Measurements from ENCODE around the gene KCNJ13. TPM values are rescaled to one million over a fixed set of nuclear protein-coding genes. Genes with fewer than 3 reads are reported as not detected.

The KCNJ13 gene
- not detected for total RNA-seq
- not detected for polyA plus RNA-seq
- long read RNA-seq, donor 1 = 0 reads
- long read RNA-seq, donor 2, partial matches to known transcripts = 0 of 1 reads
- long read RNA-seq, donor 2, other reads (novel, unspliced or antisense) = 1 of 1 reads
- long read RNA-seq, donor 3 = 0 reads

DNA sequence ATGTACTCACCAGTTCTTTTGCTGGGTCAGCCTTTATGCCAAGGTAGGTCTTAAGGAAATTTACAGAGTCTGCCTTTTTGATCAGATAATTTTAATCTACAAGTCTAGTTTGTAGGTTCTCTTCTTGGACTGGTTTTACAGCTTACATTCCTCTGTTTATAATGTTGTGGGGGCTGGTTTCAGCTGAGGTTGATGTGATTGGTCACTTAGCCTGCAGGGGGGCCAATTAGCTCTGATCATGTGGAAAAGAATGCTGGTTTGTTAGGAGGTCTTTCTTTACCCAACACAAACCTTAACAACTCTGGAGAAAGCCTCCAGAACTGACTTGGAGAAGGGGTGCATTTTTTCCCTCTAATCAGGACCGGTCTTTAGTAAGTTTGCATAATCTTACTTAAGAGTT lies at the start of gene KCNJ13:
TSS of gene KCNJ13 (minus strand) at position 131 of the 400 bp plus-strand sequence. CDS start 5,203 bp downstream, outside the sequence.
- no peak for ATAC-seq
- DNase-seq = no peak
- intact Hi-C loops (cut with DNase I) = no loop called here
- H3K4me3 ChIP-seq = no peak within 1 kb of the TSS
- no peak within 1 kb of the TSS for H3K27ac ChIP-seq
- WGBS, 2 donors = 90 to 91% methylated on average over 1 of the region's 1 CpG
- TF ChIP-seq, protein P1, sequence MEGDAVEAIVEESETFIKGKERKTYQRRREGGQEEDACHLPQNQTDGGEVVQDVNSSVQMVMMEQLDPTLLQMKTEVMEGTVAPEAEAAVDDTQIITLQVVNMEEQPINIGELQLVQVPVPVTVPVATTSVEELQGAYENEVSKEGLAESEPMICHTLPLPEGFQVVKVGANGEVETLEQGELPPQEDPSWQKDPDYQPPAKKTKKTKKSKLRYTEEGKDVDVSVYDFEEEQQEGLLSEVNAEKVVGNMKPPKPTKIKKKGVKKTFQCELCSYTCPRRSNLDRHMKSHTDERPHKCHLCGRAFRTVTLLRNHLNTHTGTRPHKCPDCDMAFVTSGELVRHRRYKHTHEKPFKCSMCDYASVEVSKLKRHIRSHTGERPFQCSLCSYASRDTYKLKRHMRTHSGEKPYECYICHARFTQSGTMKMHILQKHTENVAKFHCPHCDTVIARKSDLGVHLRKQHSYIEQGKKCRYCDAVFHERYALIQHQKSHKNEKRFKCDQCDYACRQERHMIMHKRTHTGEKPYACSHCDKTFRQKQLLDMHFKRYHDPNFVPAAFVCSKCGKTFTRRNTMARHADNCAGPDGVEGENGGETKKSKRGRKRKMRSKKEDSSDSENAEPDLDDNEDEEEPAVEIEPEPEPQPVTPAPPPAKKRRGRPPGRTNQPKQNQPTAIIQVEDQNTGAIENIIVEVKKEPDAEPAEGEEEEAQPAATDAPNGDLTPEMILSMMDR (IDR thresholded peaks at IDR 0.05) = no peak
- peaks cover 0 to 11% (median 4%) of the 10 kb centered on the region in 9 donors for H3K4me1 ChIP-seq
- H3K36me3 ChIP-seq = peaks cover 0 to 72% (median 6%) of the 10 kb centered on the region in 9 donors
- no peaks in the 10 kb centered on the region for H3K27me3 ChIP-seq
- H3K9me3 ChIP-seq = no peaks in the 10 kb centered on the region

DNA sequence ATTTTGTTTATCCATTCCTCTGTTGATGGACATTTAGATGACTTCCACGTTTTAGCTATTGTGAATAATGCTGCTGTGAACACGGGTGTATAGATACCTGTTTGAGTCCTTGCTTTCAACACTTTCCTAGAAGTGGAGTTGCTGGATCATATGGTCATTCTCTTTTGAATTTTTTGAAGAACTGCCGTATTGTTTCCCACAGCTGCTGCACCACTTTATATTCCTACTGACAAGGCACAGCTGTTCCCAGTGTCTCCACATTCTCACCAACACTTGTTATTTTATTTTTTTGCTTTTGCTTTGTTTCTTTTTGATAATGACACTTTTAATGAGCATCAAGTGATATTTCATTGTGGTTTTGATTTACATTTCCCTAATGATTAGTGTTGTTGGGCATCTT lies 41.4 kb upstream of the KCNJ13 start:
- 54 to 67% methylated on average over 3 of the region's 3 CpGs for WGBS, 2 donors
- Histone ChIP-seq H3K4me1 (peaks cover 0 to 17% (median 0%) of the 10 kb centered on the region in 9 donors), H3K36me3 (peaks cover 0 to 99% (median 56%) of the 10 kb centered on the region in 9 donors), H3K4me3 (no peak overlapping the region), H3K27me3 (no peaks in the 10 kb centered on the region), H3K27ac (no peak overlapping the region), H3K9me3 (no peaks in the 10 kb centered on the region)
- TF ChIP-seq, protein P1 (IDR thresholded peaks at IDR 0.05) = no peak
- intact Hi-C loops (cut with DNase I) = no loop called here
- ATAC-seq (no peak), DNase-seq (no peak)

DNA sequence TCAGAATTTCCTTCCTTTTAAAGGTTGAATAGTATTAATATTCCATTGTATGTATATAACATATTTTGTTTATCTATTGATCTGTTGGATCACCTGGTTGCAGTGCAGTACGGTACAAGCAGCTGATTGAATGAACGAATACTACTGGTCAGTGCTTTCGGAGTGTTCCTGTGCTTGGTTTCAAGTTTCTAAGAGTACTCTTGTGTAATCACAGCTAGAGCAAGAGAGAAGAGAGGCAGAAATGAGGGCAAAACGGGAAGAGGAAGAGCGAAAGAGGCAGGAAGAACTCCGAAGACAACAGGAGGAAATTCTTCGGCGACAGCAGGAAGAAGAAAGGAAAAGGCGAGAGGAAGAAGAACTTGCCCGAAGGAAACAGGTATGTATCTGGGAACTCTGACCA lies 40.3 kb upstream of the KCNJ13 start:
- DNase-seq (no peak), ATAC-seq (no peak)
- no peaks in the 10 kb centered on the region for H3K9me3 ChIP-seq
- H3K36me3 ChIP-seq = peaks cover 0 to 99% (median 63%) of the 10 kb centered on the region in 9 donors
- no peak overlapping the region for H3K4me3 ChIP-seq
- no peaks in the 10 kb centered on the region for H3K27me3 ChIP-seq
- TF ChIP-seq, protein P1 (IDR thresholded peaks at IDR 0.05) = no peak
- intact Hi-C loops (cut with DNase I) = no loop called here
- peak overlapping the region in 1 of 10 donors; percentile 17 for H3K27ac ChIP-seq
- H3K4me1 ChIP-seq = peaks cover 0 to 17% (median 0%) of the 10 kb centered on the region in 9 donors
- 67 to 77% methylated on average over 10 of the region's 10 CpGs for WGBS, 2 donors

DNA sequence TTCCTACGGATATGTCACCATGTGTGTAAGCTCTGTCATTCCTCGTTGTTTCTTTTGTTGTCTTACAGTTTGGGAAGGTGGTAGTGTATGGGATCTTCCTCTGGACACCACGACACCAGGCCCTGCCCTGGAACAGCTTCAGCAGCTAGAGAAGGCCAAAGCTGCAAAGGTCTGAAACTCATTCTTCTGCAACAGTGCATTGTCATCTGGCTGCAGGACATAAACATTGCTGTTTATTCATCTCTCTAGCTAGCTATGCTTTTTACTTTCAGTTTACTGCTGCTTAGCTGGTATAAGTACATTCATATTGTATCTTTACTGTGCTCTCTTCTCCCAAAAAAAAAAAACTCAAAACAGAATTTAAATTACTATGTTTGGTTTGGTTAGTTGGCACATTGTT lies 39.2 kb upstream of the KCNJ13 start:
- intact Hi-C loops (cut with DNase I) = no loop called here
- H3K9me3 ChIP-seq = no peaks in the 10 kb centered on the region
- no peak overlapping the region for H3K27ac ChIP-seq
- 88 to 89% methylated on average over 3 of the region's 3 CpGs for WGBS, 2 donors
- H3K4me3 ChIP-seq = no peak overlapping the region
- DNase-seq = no peak
- ATAC-seq = no peak
- TF ChIP-seq, protein P1 (IDR thresholded peaks at IDR 0.05) = no peak
- peaks cover 0 to 99% (median 67%) of the 10 kb centered on the region in 9 donors for H3K36me3 ChIP-seq
- peaks cover 0 to 17% (median 3%) of the 10 kb centered on the region in 9 donors for H3K4me1 ChIP-seq
- H3K27me3 ChIP-seq = no peaks in the 10 kb centered on the region
